ENCODE data around the gene STAB2.
"Not testable (repeated sequence)": the region's sequence is repeated elsewhere in the genome, so short reads cannot be mapped to it uniquely, and the experiment has no call there.

The STAB2 gene

GRCh38 chr12:103589517-103589916 is 2.4 kb downstream of the STAB2 start:
- DNase-seq: no peak

DNA sequence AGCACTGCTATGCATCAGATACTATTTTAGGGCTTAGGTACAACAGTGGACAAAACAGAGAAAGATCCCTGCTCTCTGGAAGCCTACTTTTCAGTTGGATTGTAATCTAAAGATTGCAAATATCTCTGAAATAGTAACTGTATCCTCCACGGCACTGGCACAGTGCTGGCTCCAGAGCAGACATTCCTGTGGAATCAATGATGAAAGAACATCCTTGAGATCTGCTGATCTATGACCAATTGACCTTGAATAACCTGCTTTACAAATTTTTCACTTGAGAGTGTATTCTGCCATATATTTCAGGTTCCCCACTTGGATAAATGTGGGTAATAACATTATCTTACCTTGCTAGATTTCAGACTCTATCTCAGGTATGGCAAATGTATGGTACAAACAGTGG is 3.2 kb downstream of the STAB2 start:
- DNase-seq: no peak

GRCh38 chr12:103596981-103597380 is 9.9 kb downstream of the STAB2 start:
- DNase-seq: no peak

- no peak for DNase-seq
Observed at GRCh38 chr12:103599274-103599673, 12.2 kb downstream of the STAB2 start.

DNA sequence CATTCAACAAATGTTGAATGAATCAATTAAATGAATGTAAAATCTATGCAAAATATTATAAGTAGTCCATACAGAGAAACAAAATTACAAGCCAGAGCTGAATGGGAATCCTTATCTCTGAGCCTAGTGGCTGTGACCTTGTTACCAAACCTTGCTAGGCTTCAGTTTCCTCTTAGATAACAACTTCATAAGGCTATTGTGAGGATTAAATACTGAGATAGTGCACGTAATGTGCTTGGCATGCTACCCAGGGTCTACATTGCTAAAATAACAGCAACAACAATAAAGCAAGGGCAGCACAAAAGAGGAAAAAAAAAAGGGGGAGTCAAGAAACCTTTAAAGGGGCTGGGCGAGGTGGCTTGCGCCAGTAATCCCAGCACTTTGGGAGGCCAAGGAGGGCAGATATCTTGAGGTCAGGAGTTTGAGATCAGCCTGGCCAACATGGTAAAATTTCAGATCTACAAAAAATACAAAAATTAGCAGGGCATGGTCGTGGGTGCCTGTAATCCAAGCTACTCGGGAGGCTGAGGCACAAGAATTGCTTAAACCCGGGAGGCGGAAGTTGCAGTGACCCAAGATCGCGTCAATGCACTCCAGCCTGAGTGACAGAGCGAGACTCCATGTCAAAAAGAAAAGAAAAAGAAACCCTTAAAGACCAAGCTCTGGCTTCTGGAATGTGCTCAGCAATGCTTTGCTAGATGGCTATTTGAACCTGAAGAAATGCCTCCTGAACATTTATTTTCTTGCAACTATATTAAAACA is 14.1 kb downstream of the STAB2 start:
- no peak for DNase-seq

DNA sequence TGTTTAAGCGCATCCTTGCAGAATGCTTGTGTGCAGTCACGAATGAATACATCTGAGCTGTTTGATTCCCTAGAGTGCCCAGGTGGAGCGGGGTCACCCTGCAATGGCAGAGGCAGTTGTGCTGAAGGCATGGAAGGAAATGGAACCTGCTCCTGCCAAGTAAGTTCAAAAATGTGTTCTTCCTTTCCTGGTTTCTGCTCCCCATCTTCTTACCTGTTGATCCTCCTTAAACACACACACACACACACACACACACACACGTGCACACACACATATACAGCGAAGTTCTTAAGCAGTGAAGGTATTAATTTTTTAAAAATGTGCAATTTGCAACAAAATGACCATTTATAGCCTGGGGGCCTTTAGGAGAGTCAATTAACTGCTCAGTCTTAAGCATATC is 33.3 kb downstream of the STAB2 start:
- DNase-seq: no peak

DNA sequence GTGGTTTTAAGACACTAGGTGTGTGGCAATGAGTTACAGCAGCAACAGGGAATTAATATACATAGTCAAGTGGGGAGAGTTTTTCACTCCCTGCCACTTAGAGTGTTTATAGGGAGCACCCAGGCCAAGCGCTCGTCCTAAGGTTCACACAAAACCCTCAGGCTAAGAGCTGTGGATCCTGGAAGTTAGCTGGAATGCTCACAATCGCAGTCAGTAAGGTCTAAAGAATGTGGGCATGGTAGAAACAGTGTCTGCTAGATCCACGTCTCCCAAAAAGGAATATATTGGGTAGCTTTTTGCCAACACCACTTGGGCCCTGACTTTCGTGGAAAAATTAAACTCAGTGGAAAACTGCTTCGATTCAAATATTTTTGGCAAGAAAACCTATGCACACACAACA is 36.6 kb downstream of the STAB2 start:
- no peak for DNase-seq

DNA sequence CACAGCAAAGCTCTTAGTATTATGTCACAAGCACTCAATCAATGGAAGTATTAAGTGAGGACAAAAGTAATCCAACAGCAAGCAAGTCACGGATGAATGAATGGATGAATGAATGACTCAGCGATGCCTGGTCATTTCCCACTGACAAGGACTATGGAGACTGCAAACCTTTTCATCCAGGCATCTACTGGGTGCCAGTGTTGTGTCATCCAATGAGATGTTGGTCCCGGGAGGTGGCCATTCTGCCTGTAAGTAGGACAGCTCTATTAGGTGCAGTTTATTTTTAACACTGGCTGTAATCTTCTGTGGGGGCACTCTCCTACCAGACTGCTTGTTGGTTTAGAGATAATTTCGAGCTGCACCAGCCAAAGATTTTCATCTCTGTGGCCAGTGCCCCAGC is 39.4 kb downstream of the STAB2 start:
- DNase-seq: no peak

DNA sequence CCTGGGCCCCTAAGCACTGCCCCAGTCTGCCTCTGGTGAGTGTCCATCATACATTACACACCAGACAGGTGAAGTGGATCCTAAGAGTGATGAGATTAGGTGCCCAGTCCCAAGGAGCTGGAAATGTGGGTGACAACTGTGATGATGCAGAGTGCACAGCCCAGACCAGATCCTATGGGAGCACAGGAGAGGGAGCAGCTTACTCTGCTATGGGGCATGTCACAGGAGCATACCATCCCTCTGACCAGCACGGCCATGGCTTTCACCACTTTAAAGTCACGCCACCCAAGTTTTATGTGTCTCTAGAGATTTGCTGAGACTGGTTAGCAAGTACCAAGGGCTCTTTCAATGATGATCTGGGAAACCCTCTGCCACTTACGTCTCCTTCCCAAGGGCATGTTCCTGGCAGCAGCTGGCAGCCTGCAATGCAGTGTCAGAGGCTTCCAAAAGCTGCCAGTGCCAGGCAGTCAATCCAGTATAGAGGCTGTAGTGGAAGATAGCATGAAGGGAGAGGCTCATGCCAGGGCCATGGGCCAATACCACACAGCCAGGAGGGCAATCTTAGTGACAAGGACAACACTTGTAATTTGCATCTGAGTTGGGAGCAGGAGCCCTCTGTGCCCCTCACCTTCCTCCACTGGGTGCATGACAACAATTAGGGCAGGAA is 40.2 kb downstream of the STAB2 start:
- no peak for DNase-seq

DNA sequence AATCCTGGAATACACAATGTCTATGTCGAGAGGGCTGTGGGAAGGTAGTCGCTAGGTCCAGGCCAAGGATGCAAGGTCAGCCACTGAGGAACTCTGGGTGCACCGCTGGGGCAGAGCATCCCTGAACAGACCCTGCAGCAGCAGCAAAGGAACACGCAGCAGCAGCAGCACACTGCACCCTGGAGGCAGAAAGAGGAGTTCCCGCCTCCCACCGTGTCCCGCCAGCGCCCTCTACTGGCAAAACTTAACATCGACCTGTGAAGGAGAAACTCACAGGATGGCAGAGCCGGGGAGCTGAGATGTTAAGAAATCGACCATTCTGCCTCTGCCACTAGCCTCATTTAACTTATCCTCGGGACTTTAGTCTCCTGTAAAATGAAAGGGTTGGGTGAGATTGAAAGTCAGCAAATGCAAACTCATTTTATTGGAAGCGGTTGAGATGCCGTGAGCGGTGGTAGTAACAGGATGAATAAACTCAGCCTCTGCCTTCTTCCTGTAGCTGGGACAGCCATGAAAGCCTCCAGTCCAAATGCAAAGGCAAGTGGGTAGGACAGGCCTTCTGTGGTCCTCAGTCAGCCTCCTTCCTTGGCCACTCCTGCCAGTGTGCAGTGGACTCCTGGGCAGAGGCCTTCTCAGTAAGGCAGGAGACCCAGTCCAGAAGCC is 45.6 kb downstream of the STAB2 start:
- DNase-seq: no peak

- DNase-seq: no peak
Observed at GRCh38 chr12:103634732-103635131, 47.7 kb downstream of the STAB2 start.

GRCh38 chr12:103635419-103635818 is 48.3 kb downstream of the STAB2 start:
- no peak for DNase-seq

DNA sequence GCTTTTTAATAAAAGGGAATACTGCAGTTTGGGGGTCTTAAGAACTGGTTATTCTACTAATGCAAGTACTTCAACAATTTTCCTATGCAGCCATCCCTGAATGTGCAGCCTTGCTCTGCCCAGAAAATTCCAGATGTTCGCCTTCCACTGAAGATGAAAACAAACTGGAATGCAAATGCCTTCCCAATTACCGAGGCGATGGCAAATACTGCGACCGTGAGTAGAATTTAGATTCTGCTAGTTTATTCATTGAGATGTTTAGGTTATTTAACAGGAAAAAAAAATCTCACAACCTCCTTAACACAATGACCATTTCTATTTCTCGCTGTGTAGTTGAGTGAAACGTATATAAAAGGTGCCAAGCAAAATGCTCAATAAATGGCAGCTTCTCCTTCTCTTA is 49.9 kb downstream of the STAB2 start:
- no peak for DNase-seq

- no peak for DNase-seq
Observed at GRCh38 chr12:103637429-103637828, 50.4 kb downstream of the STAB2 start.

GRCh38 chr12:103639983-103640382 is 52.9 kb downstream of the STAB2 start:
- DNase-seq: no peak

GRCh38 chr12:103640410-103640809 is 53.3 kb downstream of the STAB2 start:
- DNase-seq: no peak

- DNase-seq: no peak
Observed at GRCh38 chr12:103640831-103641230, 53.8 kb downstream of the STAB2 start.

DNA sequence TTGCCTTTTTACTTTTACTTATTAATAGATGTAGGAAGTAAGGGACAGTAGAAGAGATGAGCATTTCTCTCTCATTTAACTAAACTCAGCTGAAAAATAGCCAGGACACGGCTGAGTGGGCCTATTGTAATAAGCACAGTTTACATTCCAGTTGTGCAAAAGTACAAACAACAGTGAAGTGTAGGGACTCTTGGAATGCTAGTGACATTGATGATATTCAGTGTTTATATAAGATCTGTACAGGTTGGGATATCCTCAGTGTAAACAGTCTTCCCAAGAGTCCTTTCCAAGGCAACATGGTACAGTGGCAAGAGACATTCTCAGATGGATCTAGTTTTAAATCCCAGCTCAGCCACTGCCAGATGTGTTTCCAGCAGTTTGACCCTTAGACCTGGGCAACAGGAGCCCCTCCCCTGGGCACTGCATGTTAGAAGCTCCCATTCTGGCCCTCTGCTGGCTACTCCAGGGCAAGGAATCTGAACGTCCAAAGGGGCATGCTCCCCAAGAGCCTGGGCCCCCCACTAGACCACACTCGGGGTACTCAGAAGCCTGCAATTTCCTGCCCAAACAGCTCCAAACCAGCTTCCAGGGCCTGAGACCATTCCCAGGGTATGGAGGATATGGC is 55.3 kb downstream of the STAB2 start:
- DNase-seq: no peak

- DNase-seq: no peak
Observed at GRCh38 chr12:103645202-103645601, 58.1 kb downstream of the STAB2 start.

GRCh38 chr12:103647267-103647666 is 60.2 kb downstream of the STAB2 start:
- DNase-seq: no peak

DNA sequence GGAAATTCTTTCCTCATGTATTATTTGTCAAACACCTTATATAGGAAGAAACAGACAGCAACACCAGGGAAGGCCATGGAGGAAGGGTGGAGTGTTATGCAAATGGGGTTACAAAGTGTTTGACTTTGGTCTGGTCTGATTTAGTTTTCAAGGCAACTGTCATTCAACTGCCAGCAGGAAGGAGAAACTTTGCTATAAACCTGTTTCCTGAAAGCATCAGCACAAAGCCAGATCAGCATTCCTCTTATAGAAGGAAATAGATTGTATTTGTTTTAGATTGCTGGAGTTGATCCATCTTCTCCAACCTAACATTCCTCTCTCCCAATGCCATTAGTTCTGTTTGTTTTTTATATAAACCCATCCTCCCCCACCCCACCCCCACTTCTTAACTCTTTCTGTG is 65.7 kb downstream of the STAB2 start:
- DNase-seq: no peak

DNA sequence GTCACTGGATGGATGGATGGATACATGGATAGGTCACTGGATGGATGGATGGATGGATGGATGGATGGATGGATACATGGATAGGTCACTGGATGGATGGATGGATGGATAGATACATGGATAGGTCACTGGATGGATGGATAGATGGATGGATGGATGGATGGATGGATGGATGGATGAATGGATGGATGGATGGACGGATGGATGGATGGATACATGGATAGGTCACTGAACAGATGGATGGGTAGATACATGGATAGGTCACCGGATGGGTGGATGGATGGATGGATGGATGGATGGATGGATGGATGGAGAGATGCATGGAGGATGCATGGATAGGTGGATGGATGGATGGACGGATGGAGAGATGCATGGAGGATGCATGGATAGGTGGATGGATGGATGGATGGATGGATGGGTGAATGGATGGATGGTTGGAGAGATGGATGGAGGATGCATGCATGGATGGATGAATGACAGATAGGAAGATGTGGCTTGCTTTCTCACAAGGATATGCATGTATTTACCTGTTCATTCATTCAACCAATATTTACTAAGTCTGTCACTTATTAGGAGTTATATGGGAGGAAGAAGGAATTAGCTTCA is 66.6 kb downstream of the STAB2 start:
- not testable (repeated sequence) for DNase-seq

DNA sequence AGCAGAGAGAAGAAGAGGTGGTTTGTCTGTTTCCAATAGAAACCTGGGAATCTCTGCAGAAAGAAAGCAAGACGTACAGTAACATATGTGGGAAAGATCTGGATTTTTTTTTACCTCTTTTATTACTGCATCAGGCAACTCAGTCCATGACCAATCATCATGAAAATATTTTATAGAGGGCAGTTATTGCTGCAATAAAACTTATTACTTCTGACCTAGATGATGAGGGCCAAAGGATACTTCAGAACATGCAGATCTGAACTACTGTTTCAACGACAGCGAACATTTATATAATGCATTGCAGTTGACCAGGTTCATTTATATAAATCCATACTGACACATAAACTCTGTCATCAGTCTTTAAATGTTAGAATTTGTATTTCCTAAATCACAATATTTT is 67.7 kb downstream of the STAB2 start:
- DNase-seq: no peak

Data from NCI-H187 treated with DMSO at 0.1 percent for 48 hours (cell line).